MM.1S (cell line): Measurements from ENCODE around the gene CCT7.

Experiments used
- DNase-seq: peaks from one replicate; pipeline ENCODE4 v3.0.0-alpha.2; 2015
- H2AFZ ChIP-seq: fragments of 300-600 bp; sonication (generic); 2 replicates; pipeline ENCODE4 v1.6.0; 2016; ENCODE audit warnings: antibody characterized with exemption, low read length
- H3F3A ChIP-seq: fragments of 300-600 bp; sonication (generic); 2 replicates; pipeline ENCODE4 v1.6.1; 2016; ENCODE audit warnings: mild to moderate bottlenecking, antibody characterized with exemption, low read length, moderate library complexity, mixed read lengths; ENCODE audit not compliant: insufficient read depth
- H3K27ac ChIP-seq: fragments of 300-600 bp; sonication (generic); 2 replicates; pipeline ENCODE4 v1.5.1; 2016; ENCODE audit warnings: mild to moderate bottlenecking, low read length
- H3K27me3 ChIP-seq: fragments of 300-600 bp; sonication (generic); replicated peaks from 2 replicates; pipeline ENCODE4 v1.6.0; 2016; ENCODE audit warnings: low read length; ENCODE audit not compliant: insufficient read depth
- H3K36me3 ChIP-seq: fragments of 300-600 bp; sonication (generic); replicated peaks from 2 replicates; pipeline ENCODE4 v1.6.1; 2016; ENCODE audit warnings: mild to moderate bottlenecking, low read length, mixed read lengths; ENCODE audit not compliant: insufficient read depth
- H3K4me1 ChIP-seq: fragments of 300-600 bp; sonication (generic); 2 replicates; pipeline ENCODE4 v1.6.1; 2016; ENCODE audit warnings: low read length, mixed read lengths
- H3K4me2 ChIP-seq: fragments of 300-600 bp; sonication (generic); 2 replicates; pipeline ENCODE4 v1.6.0; 2016; ENCODE audit warnings: low read depth, low read length
- H3K4me3 ChIP-seq: fragments of 300-600 bp; sonication (generic); 2 replicates; pipeline ENCODE4 v1.5.1; 2016; ENCODE audit warnings: low read length, mixed read lengths
- H3K79me2 ChIP-seq: fragments of 300-600 bp; sonication (generic); 2 replicates; pipeline ENCODE4 v1.6.1; 2016; ENCODE audit warnings: mixed run types, low read length, mixed read lengths
- H3K9ac ChIP-seq: fragments of 300-600 bp; sonication (generic); 2 replicates; pipeline ENCODE4 v1.6.1; 2016; ENCODE audit warnings: low read length, mixed read lengths
- H3K9me2 ChIP-seq: fragments of 300-600 bp; sonication (generic); replicated peaks from 2 replicates; pipeline ENCODE4 v1.6.1; 2016; ENCODE audit warnings: mild to moderate bottlenecking, low read length, mixed read lengths; ENCODE audit not compliant: insufficient read depth
- H3K9me3 ChIP-seq: fragments of 300-600 bp; sonication (generic); replicated peaks from 2 replicates; pipeline ENCODE4 v1.6.1; 2016; ENCODE audit warnings: mild to moderate bottlenecking, low read length, mixed read lengths; ENCODE audit not compliant: insufficient read depth
- H4K20me1 ChIP-seq: fragments of 300-600 bp; sonication (generic); 2 replicates; pipeline ENCODE4 v1.6.1; 2016; ENCODE audit warnings: mild to moderate bottlenecking, low read length, moderate library complexity, mixed read lengths; ENCODE audit not compliant: insufficient read depth
- CTCF ChIP-seq: fragments of 300-600 bp; sonication (generic); IDR thresholded peaks from 2 replicates; pipeline ENCODE4 v1.5.1; 2016; ENCODE audit warnings: antibody characterized with exemption, low read length, mixed read lengths
- EZH2 ChIP-seq: fragments of 300-600 bp; sonication (generic); optimal IDR thresholded peaks from 2 replicates; pipeline ENCODE3; 2017; ENCODE audit warnings: low read depth, mild to moderate bottlenecking, antibody characterized with exemption, low read length, mixed read lengths
- EZH2phosphoT487 ChIP-seq: fragments of 300-600 bp; sonication (generic); IDR thresholded peaks from 2 replicates; pipeline ENCODE4 v1.6.1; 2018; ENCODE audit warnings: antibody characterized with exemption, low read length

The CCT7 gene

GRCh38 chr2:73253901-73254300 is 19.8 kb downstream of the CCT7 start:
- Histone ChIP-seq H3K4me2 (no peak overlapping the region), H2AFZ (no peak overlapping the region), H3K4me1 (no peaks in the 10 kb centered on the region), H3K9me3 (no peaks in the 10 kb centered on the region), H3F3A (no peaks in the 10 kb centered on the region; the same call in 1 of the 2 replicates), H3K9me2 (no peaks in the 10 kb centered on the region), H3K27me3 (no peaks in the 10 kb centered on the region), H3K79me2 (no peaks in the 10 kb centered on the region), H3K27ac (no peak overlapping the region), H3K9ac (no peak overlapping the region), H3K4me3 (no peak overlapping the region), H4K20me1 (no peaks in the 10 kb centered on the region), H3K36me3 (peaks cover 11% of the 10 kb centered on the region)
- no peak for DNase-seq
- TF ChIP-seq EZH2 = no peak
- TF ChIP-seq CTCF = no peak
- no peak for TF ChIP-seq EZH2phosphoT487

GRCh38 chr2:73254343-73255006 is 20.4 kb downstream of the CCT7 start:
- Histone ChIP-seq H3K9ac (no peak overlapping the region), H3K9me3 (no peaks in the 10 kb centered on the region), H3K4me2 (no peak overlapping the region), H3K27me3 (no peaks in the 10 kb centered on the region), H3K4me3 (no peak overlapping the region), H2AFZ (no peak overlapping the region), H3F3A (no peaks in the 10 kb centered on the region; the same call in 1 of the 2 replicates), H3K4me1 (no peaks in the 10 kb centered on the region), H4K20me1 (no peaks in the 10 kb centered on the region), H3K9me2 (no peaks in the 10 kb centered on the region), H3K36me3 (peaks cover 5% of the 10 kb centered on the region; the same call in 1 of the 2 replicates), H3K27ac (no peak overlapping the region), H3K79me2 (no peaks in the 10 kb centered on the region)
- TF ChIP-seq CTCF (no peak), EZH2phosphoT487 (no peak), EZH2 (no peak)
- DNase-seq = no peak

- Histone ChIP-seq H3K9ac (no peak overlapping the region), H2AFZ (no peak overlapping the region), H3K79me2 (no peaks in the 10 kb centered on the region), H3K27me3 (no peaks in the 10 kb centered on the region), H3K4me3 (no peak overlapping the region), H3K27ac (no peak overlapping the region), H3K4me2 (no peak overlapping the region), H3K9me3 (no peaks in the 10 kb centered on the region), H3K36me3 (no peaks in the 10 kb centered on the region; the same call in 1 of the 2 replicates), H3K9me2 (no peaks in the 10 kb centered on the region), H3K4me1 (no peaks in the 10 kb centered on the region), H4K20me1 (no peaks in the 10 kb centered on the region), H3F3A (no peaks in the 10 kb centered on the region; the same call in 1 of the 2 replicates)
- no peak for DNase-seq
- no peak for TF ChIP-seq EZH2phosphoT487
- no peak for TF ChIP-seq EZH2
- no peak for TF ChIP-seq CTCF
Measured at GRCh38 chr2:73255007-73255644, 21.0 kb downstream of the CCT7 start.
